CD4-positive, alpha-beta T cell treated with Interleukin-15 for 1 hour (primary cell): ENCODE data around the gene ESR1.
"Not testable (repeated sequence)": the region's sequence is repeated elsewhere in the genome, so short reads cannot be mapped to it uniquely, and the experiment has no call there.

Source experiments
- DNase-seq: peaks from one replicate; pipeline ENCODE4 v3.0.0-alpha.2; 2020

The ESR1 gene

GRCh38 chr6:151814614-151815013 lies 7.1 kb downstream of the ESR1 start:
- DNase-seq, result no peak

- no peak for DNase-seq
These were observed 15.0 kb downstream of the ESR1 start for GRCh38 chr6:151822252-151823111.

- no peak for DNase-seq
These were observed 19.1 kb downstream of the ESR1 start for GRCh38 chr6:151826517-151827142.

GRCh38 chr6:151832710-151833109 lies 25.2 kb downstream of the ESR1 start:
- DNase-seq, result no peak

GRCh38 chr6:151835396-151835795 lies 27.9 kb downstream of the ESR1 start:
- no peak for DNase-seq

- no peak for DNase-seq
These were observed 29.7 kb downstream of the ESR1 start for GRCh38 chr6:151837223-151837622.

GRCh38 chr6:151842816-151843215 lies 35.3 kb downstream of the ESR1 start:
- no peak for DNase-seq

GRCh38 chr6:151847064-151847463 lies 39.6 kb downstream of the ESR1 start:
- no peak for DNase-seq

DNA sequence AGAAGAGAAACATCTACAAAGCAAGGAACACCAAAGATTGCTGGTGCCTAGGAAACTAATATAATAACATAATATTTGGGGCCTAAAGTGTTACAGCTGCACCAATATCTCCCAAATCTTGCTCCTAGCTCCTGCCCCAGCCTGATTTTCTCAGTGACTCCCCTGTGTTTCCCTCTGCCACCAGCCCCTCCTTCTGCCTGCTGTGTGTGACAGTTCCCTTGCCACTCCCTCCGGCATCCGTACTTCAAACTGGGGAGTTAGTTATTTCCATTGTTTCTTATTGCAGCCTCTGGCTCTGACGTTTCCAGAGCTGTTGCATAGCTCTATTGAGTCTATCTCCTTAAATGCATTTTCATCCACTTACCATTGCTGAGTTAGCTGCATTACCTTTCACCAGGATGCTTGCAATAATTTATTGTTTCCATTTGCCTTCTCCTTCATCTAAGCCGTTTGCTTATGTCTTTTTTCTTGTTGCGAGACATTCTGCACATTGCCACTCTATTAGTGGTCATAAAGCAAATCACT lies 43.1 kb downstream of the ESR1 start:
- DNase-seq, result no peak

DNA sequence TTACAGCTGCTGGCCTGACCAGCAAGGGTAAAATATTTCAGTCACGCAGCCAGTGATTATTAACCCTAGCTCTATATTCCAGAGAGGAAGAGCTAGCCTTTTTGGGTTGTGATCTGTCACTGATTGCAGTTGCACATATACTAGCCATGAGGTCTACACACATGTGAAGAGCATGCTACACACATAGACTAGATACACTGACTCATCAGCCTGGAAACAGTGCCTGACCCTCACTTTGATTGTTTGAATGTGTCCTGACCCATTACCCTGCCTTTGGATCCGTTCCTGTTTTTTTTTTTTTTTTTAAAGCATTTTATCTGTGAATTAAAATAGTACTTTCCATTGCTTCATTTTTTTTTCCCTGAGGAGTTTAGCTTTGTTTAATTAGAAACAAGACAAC lies 50.8 kb downstream of the ESR1 start:
- no peak for DNase-seq

- no peak for DNase-seq
These were observed 55.0 kb downstream of the ESR1 start for GRCh38 chr6:151862461-151862860.

DNA sequence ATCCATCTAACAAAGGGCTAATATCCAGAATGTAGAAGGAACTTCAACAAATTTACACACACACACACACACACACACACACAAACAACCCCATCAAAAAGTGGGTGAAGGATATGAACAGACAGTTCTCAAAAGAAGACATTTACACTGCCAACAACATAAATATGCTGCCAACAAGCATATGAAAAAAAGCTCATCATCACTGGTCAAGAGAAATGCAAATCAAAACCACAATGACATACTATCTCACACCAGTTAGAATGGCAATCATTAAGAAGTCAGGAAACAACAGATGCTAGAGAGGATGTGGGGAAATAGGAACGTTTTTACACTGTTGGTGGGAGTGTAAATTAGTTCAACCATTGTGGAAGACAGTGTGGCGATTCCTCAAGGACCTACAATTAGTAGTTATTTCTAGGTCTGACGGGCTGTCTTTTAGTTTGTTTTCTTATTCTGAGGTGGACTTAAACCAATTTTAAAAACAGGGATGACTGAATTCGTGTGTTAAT lies 59.9 kb downstream of the ESR1 start:
- DNase-seq, result not testable (repeated sequence)

DNA sequence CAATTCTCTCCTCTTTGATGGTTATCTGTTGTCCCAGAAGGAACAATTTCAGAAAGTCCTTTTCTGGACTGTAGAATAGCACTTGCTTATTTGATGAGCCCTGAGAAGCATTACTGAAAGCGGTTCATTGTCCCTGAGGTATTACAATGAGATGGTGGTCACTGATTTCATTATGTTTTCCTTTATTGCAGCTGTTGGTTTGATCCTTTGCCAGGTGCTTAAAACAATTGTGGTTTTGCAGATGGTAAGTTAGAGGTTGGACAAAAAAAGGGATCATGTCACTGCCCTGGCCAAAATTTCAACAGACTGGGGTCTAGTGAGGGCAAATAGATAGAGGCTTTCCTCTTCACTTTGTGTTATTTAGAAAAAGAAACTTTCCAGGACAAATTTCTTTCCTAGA lies 61.9 kb downstream of the ESR1 start:
- no peak for DNase-seq

- DNase-seq, result no peak
These were observed 62.3 kb downstream of the ESR1 start for GRCh38 chr6:151869787-151870186.

DNA sequence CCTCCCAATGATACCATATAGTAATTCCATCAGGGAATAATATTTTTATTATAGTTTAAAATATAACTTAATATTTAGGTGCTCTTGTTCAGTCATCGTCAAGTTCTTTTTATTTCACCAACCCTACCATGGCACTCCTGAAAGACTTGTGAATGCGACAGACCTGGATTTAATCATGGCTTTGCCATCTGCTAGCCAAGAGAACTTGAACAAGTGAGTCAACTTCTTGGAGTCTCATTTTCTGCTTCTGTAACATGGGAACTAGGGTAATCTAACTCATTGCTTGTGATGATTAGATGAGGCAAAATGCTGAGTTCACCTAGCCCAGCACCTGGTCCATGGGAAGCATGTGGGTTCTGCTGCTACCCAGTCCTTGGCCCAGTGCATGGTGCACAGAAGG lies 62.9 kb downstream of the ESR1 start:
- DNase-seq, result no peak

DNA sequence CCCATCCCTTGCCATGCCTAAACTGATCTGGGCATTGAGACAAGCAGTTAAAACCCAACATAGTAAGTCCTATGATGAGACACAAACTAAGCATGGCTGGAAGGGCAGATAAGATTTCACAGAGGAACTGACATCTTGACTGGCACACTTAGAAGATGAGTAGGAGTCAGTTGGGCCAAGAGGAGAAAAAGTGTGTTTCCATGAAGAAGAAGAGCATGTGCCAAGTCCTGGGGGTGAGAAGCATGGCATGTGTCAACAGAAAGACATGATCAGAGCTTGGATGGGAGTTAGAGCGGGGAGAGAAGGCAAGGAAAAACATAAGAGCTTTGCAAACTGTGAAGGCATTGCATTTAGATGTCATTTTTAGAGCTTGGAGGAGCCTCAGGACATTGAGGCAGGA lies 68.0 kb downstream of the ESR1 start:
- DNase-seq, result no peak

DNA sequence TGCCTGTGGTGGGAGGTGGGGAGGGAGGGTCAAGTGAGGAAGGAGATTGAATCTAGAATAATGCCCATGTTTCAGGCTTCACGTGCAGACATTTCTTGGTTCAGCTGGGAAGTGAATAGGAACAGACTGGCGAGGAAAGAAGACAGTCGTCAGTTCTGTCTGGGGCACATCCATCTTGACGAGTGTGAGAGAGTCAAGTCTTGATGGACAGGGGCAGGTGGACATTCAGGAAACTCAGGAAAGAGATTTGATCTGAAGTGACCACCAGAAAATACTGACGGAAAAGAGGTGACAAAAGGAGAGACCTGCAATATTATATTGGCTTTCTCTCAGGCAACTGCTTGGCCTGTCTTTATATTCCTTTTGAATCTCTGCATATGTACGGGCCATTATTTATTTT lies 68.6 kb downstream of the ESR1 start:
- no peak for DNase-seq

GRCh38 chr6:151877458-151877857 lies 70.0 kb downstream of the ESR1 start:
- DNase-seq, result no peak

DNA sequence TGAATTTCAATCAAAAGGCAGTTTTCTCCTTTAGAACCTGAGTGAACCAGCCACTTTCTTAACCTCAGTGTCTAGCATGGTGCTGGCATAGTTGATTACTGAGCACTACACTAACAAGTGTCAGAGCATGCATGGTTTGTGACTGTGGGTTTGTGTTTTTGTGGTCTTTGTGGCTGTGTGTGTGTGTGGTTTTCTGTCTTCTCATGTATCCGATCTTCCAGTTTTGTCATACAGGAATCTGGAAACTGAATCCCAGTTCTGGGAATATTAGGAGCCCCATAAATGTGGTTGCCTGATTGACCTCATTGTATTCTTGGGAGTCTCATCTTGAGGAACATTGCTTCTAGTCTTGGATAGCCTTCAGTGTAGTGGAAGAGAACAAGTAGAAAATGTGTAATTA lies 73.7 kb downstream of the ESR1 start:
- no peak for DNase-seq

GRCh38 chr6:151882206-151882605 lies 74.7 kb downstream of the ESR1 start:
- DNase-seq, result no peak

- no peak for DNase-seq
These were observed 77.8 kb downstream of the ESR1 start for GRCh38 chr6:151885234-151885633.

- no peak for DNase-seq
These were observed 84.0 kb downstream of the ESR1 start for GRCh38 chr6:151891524-151891923.

- not testable (repeated sequence) for DNase-seq
These were observed 86.9 kb downstream of the ESR1 start for GRCh38 chr6:151894426-151894825.

- not testable (repeated sequence) for DNase-seq
These were observed 91.7 kb downstream of the ESR1 start for GRCh38 chr6:151899221-151899620.
